ENCODE results near the gene CD7. TPM values are rescaled to one million over a fixed set of nuclear protein-coding genes. Genes with fewer than 3 reads are reported as not detected.

Gene CD7
- total RNA-seq, 1 donor from 2014 or later, result 1.0 TPM

- TF ChIP-seq CTCF (IDR thresholded peaks at IDR 0.05), result no peak
- DNase-seq (ENCODE audit: extremely low spot score, unreplicated experiment), result no peak
- H3K4me1 Mint-ChIP-seq (ENCODE audit: unreplicated experiment), result peaks cover 71% of the 10 kb centered on the region
- H3K27ac Mint-ChIP-seq (ENCODE audit: unreplicated experiment), result peak overlapping the region; percentile 96
- no peaks in the 10 kb centered on the region for H3K9me3 Mint-ChIP-seq (ENCODE audit: unreplicated experiment)
- H3K27me3 Mint-ChIP-seq (ENCODE audit: unreplicated experiment), result no peaks in the 10 kb centered on the region
- no peak overlapping the region for H3K4me3 Mint-ChIP-seq (ENCODE audit: unreplicated experiment)
- H3K36me3 Mint-ChIP-seq (ENCODE audit: unreplicated experiment), result peaks cover 28% of the 10 kb centered on the region
These were observed 48.1 kb downstream of the CD7 start for GRCh38 chr17:82269138-82269881.

- DNase-seq (ENCODE audit: extremely low spot score, unreplicated experiment), result peak; percentile 91
- Mint-ChIP-seq H3K4me1 (ENCODE audit: unreplicated experiment) (peaks cover 69% of the 10 kb centered on the region), H3K36me3 (ENCODE audit: unreplicated experiment) (peaks cover 32% of the 10 kb centered on the region), H3K4me3 (ENCODE audit: unreplicated experiment) (peak overlapping the region; percentile 58), H3K27ac (ENCODE audit: unreplicated experiment) (peak overlapping the region; percentile 96), H3K27me3 (ENCODE audit: unreplicated experiment) (no peaks in the 10 kb centered on the region), H3K9me3 (ENCODE audit: unreplicated experiment) (no peaks in the 10 kb centered on the region)
- no peak for TF ChIP-seq CTCF (IDR thresholded peaks at IDR 0.05)
These were observed 49.6 kb downstream of the CD7 start for GRCh38 chr17:82267575-82268379.

DNA sequence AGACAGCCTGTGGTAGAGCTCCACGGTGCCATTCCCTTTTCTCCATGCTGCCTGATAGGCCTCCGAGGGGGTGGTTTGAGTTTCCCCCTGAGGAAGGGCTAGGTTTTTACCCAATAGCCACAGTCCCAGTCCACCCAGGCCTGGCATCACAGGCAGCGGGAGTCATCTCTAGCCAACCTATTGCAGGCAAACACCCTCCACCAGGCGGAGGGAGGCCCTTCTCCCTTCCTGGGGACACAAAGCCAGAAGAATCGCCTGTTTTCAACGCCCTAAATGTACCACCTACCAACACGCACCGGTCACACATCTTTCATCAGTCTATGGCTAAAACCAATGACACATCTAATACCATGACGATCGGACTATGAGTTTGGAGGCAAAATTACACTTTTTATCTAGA lies 51.3 kb downstream of the CD7 start:
- no peak for DNase-seq (ENCODE audit: extremely low spot score, unreplicated experiment)
- Mint-ChIP-seq H3K4me1 (ENCODE audit: unreplicated experiment) (peaks cover 54% of the 10 kb centered on the region), H3K27ac (ENCODE audit: unreplicated experiment) (peak overlapping the region; percentile 96), H3K27me3 (ENCODE audit: unreplicated experiment) (no peaks in the 10 kb centered on the region), H3K4me3 (ENCODE audit: unreplicated experiment) (no peak overlapping the region), H3K36me3 (ENCODE audit: unreplicated experiment) (peaks cover 39% of the 10 kb centered on the region), H3K9me3 (ENCODE audit: unreplicated experiment) (no peaks in the 10 kb centered on the region)
- TF ChIP-seq CTCF (IDR thresholded peaks at IDR 0.05), result no peak

Other genes starting within 250 kb of the CD7 start
- gene FASN, start 219.4 kb downstream of the CD7 start, total RNA-seq, result 134 and 136 TPM in 2 replicates
- gene CCDC57, start 104.8 kb downstream of the CD7 start, total RNA-seq, result 50.8 and 57.9 TPM in 2 replicates
- gene SLC16A3, start 88.6 kb downstream of the CD7 start, total RNA-seq, result 12.9 and 18.1 TPM in 2 replicates
- 118 and 124 TPM in 2 replicates for gene CSNK1D, start 43.9 kb downstream of the CD7 start, total RNA-seq
- gene SECTM1, start 16.2 kb upstream of the CD7 start, total RNA-seq, result 24.1 and 28.6 TPM in 2 replicates
- not detected in 2 replicates for gene TEX19, start 41.6 kb upstream of the CD7 start, total RNA-seq
- not detected in 2 replicates for gene UTS2R, start 54.2 kb upstream of the CD7 start, total RNA-seq
- gene HEXD, start 100.7 kb upstream of the CD7 start, total RNA-seq, result 21.9 and 26.5 TPM in 2 replicates
- 30.7 and 32.8 TPM in 2 replicates for gene OGFOD3, start 101.0 kb upstream of the CD7 start, total RNA-seq
- 69.8 and 78.7 TPM in 2 replicates for gene CYBC1, start 133.1 kb upstream of the CD7 start, total RNA-seq
- 65.7 and 72.8 TPM in 2 replicates for gene NARF, start 141.1 kb upstream of the CD7 start, total RNA-seq
- gene FOXK2, start 202.1 kb upstream of the CD7 start, total RNA-seq, result 59.9 and 65.1 TPM in 2 replicates